NCI-H510A (cell line): ENCODE measurements around the gene FAM72D.
"Not testable (repeated sequence)": the region's sequence is repeated elsewhere in the genome, so short reads cannot be mapped to it uniquely, and the experiment has no call there.

ENCODE experiments used
- DNase-seq: peaks from one replicate; lab custom pipeline; 2025; lab: John Stamatoyannopoulos, UW

FAM72D gene

GRCh38 chr1:145095284-145096057 lies at the start of gene FAM72D, which contains the start of gene SRGAP2B:
FAM72D (plus strand) TSS chr1:145095974; CDS start chr1:145096848, 874 bp downstream.
SRGAP2B (minus strand) TSS chr1:145095328; CDS start chr1:145092901, 2,427 bp downstream.
- DNase-seq: not testable (repeated sequence)

GRCh38 chr1:145047553-145047952 lies 48.2 kb upstream of the FAM72D start:
- not testable (repeated sequence) for DNase-seq

- not testable (repeated sequence) for DNase-seq
Measured at GRCh38 chr1:145048181-145048856, 47.5 kb upstream of the FAM72D start.

- DNase-seq: not testable (repeated sequence)
Measured at GRCh38 chr1:145052019-145052776, 43.6 kb upstream of the FAM72D start.

GRCh38 chr1:145053428-145053827 lies 42.3 kb upstream of the FAM72D start:
- not testable (repeated sequence) for DNase-seq

- DNase-seq: not testable (repeated sequence)
Measured at GRCh38 chr1:145055217-145055760, 40.5 kb upstream of the FAM72D start.

GRCh38 chr1:145058184-145058583 lies 37.6 kb upstream of the FAM72D start:
- not testable (repeated sequence) for DNase-seq

GRCh38 chr1:145063285-145063684 lies 32.5 kb upstream of the FAM72D start:
- DNase-seq: not testable (repeated sequence)

- DNase-seq: not testable (repeated sequence)
Measured at GRCh38 chr1:145063941-145064648, 31.7 kb upstream of the FAM72D start.

GRCh38 chr1:145065194-145065826 lies 30.5 kb upstream of the FAM72D start:
- DNase-seq: not testable (repeated sequence)

GRCh38 chr1:145066486-145066885 lies 29.3 kb upstream of the FAM72D start:
- DNase-seq: not testable (repeated sequence)

- not testable (repeated sequence) for DNase-seq
Measured at GRCh38 chr1:145071569-145071968, 24.2 kb upstream of the FAM72D start.

GRCh38 chr1:145074021-145074559 lies 21.7 kb upstream of the FAM72D start:
- DNase-seq: not testable (repeated sequence)

GRCh38 chr1:145076877-145077276 lies 18.9 kb upstream of the FAM72D start:
- not testable (repeated sequence) for DNase-seq

GRCh38 chr1:145077872-145078786 lies 17.6 kb upstream of the FAM72D start:
- not testable (repeated sequence) for DNase-seq

- not testable (repeated sequence) for DNase-seq
Measured at GRCh38 chr1:145078787-145079370, 16.9 kb upstream of the FAM72D start.

GRCh38 chr1:145079737-145080136 lies 16.0 kb upstream of the FAM72D start:
- DNase-seq: not testable (repeated sequence)

- DNase-seq: not testable (repeated sequence)
Measured at GRCh38 chr1:145080193-145080592, 15.6 kb upstream of the FAM72D start.
